ENCODE data around the gene BRINP3. TPM values are rescaled to one million over a fixed set of nuclear protein-coding genes. Genes with fewer than 3 reads are reported as not detected.

The BRINP3 gene
- total and polyA plus RNA-seq, 2 donors (not counting 3 experiments of a cell fraction or from before 2014, with no cell fraction given) = not detected

GRCh38 chr1:190049314-190049713 lies 428.4 kb downstream of the BRINP3 start:
- DNase-seq (ENCODE audit: low read depth, low spot score) (no peak), FAIRE-seq (no peak)
- TF ChIP-seq GATA2 (IDR thresholded peaks at IDR 0.05; ENCODE audit: insufficient read depth, insufficient read length, low read depth, low read length) = no peak
- TF ChIP-seq FOS (IDR thresholded peaks at IDR 0.05; ENCODE audit: borderline replicate concordance, insufficient read depth, low read length) = no peak
- no peak for TF ChIP-seq CTCF (IDR thresholded peaks at IDR 0.05; ENCODE audit: extremely low read depth in 1 of 2, insufficient read depth in 1 of 2, low read depth in 1 of 2, low read length in 2 of 2)
- no peak for TF ChIP-seq MYC (IDR thresholded peaks at IDR 0.05; ENCODE audit: low read depth, low read length)
- H3K4me2 ChIP-seq (ENCODE audit: insufficient read depth, low read length) = no peak overlapping the region
- BruUV-seq (replicated peaks) = no TSS peak
- no peaks in the 10 kb centered on the region for H3K79me2 ChIP-seq (ENCODE audit: control insufficient read depth, insufficient read depth, low read length)
- dilution Hi-C loops (cut with MboI; ENCODE audit: extremely low pct_ligation_motif_present, low sequenced_read_pairs) = no loop called here
- H3K27me3 ChIP-seq (ENCODE audit: control insufficient read depth in 2 of 2, insufficient read depth in 2 of 2, low read length in 2 of 2) = no peaks in the 10 kb centered on the region
- H3K9me3 ChIP-seq (replicated peaks; ENCODE audit: control insufficient read depth, insufficient read depth, low read length) = no peaks in the 10 kb centered on the region
- H2AFZ ChIP-seq (ENCODE audit: low read depth, low read length) = no peak overlapping the region
- no peak overlapping the region for H3K4me3 ChIP-seq (replicated peaks in 1 of 3; ENCODE audit: insufficient read depth in 1 of 3, low read depth in 1 of 3, low read length in 3 of 3)
- no peak overlapping the region for H3K27ac ChIP-seq (ENCODE audit: insufficient read depth, low read depth, low read length)
- H3K9me1 ChIP-seq (replicated peaks; ENCODE audit: control insufficient read depth, extremely low read depth, insufficient read depth, low read length) = no peaks in the 10 kb centered on the region
- H3K36me3 ChIP-seq (ENCODE audit: control insufficient read depth in 2 of 2, extremely low read depth in 1 of 2, insufficient read depth in 2 of 2, low read length in 2 of 2) = no peaks in the 10 kb centered on the region
- H3K9ac ChIP-seq (replicated peaks; ENCODE audit: extremely low read depth, insufficient read depth, low read length) = no peak overlapping the region
- ChIA-PET POLR2A (no interaction called here), CTCF (interaction anchor here (1.1 kb wide), 1 partner anchor 50 kb away, joined by 3 read pairs; no protein-coding TSS in a partner anchor)
- H3K4me1 ChIP-seq (ENCODE audit: control insufficient read depth, extremely low read depth, insufficient read depth, low read length) = no peaks in the 10 kb centered on the region
- H4K20me1 ChIP-seq (replicated peaks; ENCODE audit: control insufficient read depth, extremely low read depth, insufficient read depth, low read length) = no peaks in the 10 kb centered on the region
- intact Hi-C loops (cut with micrococcal nuclease) = no loop called here

Measured in endothelial cell of umbilical vein (primary cell).